HepG2 (cell line): Measurements from ENCODE around the gene FUZ. TPM values are rescaled to one million over a fixed set of nuclear protein-coding genes. Genes with fewer than 3 reads are reported as not detected.
A peak's percentile ranks its signal among the peaks of the same experiment; 100 is the strongest.

Experiments
- CERS6 ChIP-seq: sonication (generic); formaldehyde crosslinking; IDR thresholded peaks from 2 replicates; pipeline ENCODE4 v1.5.0; 2020; ENCODE audit warnings: missing genetic modification reagents
- GABPA ChIP-seq, 2 experiments: IDR thresholded peaks; 2 replicates each; pipeline ENCODE4 v1.6.1; 2011 to 2016; ENCODE audit warnings: low read depth in 2 of 2, low read length in 1 of 2, missing biosample characterization in 1 of 2, missing genetic modification characterization in 1 of 2
- KMT2A ChIP-seq: sonication (generic); formaldehyde crosslinking; IDR thresholded peaks from 2 replicates; pipeline ENCODE4 v1.4.0; 2020; ENCODE audit warnings: missing genetic modification reagents
- LCORL ChIP-seq, 2 experiments: fragments of 450-650 bp in 1 of 2; sonication (generic) in 1 of 2; formaldehyde crosslinking in 1 of 2; IDR thresholded peaks; 2 replicates each; pipeline versions ENCODE4 v1.5.0 to v1.6.1; 2017 to 2020; ENCODE audit warnings: antibody characterized with exemption in 1 of 2, missing genetic modification reagents in 1 of 2
- MAZ ChIP-seq, 2 experiments: sonication (generic) in 1 of 2; formaldehyde crosslinking in 1 of 2; IDR thresholded peaks; 2 replicates each; pipeline versions ENCODE4 v1.5.0 to v1.6.1; 2012 to 2020; ENCODE audit warnings: low read depth in 2 of 2, mild to moderate bottlenecking in 2 of 2, borderline replicate concordance in 1 of 2, improper control_type of control experiment in 1 of 2, low read length in 1 of 2, missing genetic modification reagents in 1 of 2, moderate library complexity in 1 of 2
- REL ChIP-seq: sonication (generic); formaldehyde crosslinking; conservative IDR thresholded peaks from 2 replicates; pipeline ENCODE4 v1.8.0; 2022; ENCODE audit warnings: mild to moderate bottlenecking, missing genetic modification reagents, moderate library complexity
- SPEN ChIP-seq: sonication (generic); formaldehyde crosslinking; IDR thresholded peaks from 2 replicates; pipeline ENCODE4 v1.5.1; 2020; ENCODE audit warnings: low read depth, mild to moderate bottlenecking, missing genetic modification reagents
- STAT5B ChIP-seq: sonication (generic); formaldehyde crosslinking; IDR thresholded peaks from 2 replicates; pipeline ENCODE4 v1.4.0; 2020; ENCODE audit warnings: missing genetic modification reagents
- YEATS4 ChIP-seq: sonication (generic); formaldehyde crosslinking; IDR thresholded peaks from 2 replicates; pipeline ENCODE4 v1.4.0; 2020; ENCODE audit warnings: missing genetic modification reagents, borderline replicate concordance
- ZFP37 ChIP-seq: sonication (generic); formaldehyde crosslinking; IDR thresholded peaks from 2 replicates; pipeline ENCODE4 v1.4.0; 2020; ENCODE audit warnings: missing genetic modification reagents, borderline replicate concordance
- ZFY ChIP-seq: sonication (generic); formaldehyde crosslinking; IDR thresholded peaks from 2 replicates; pipeline ENCODE4 v1.4.0; 2020; ENCODE audit warnings: missing genetic modification reagents
- ZHX1 ChIP-seq: sonication (generic); formaldehyde crosslinking; IDR thresholded peaks from 2 replicates; pipeline ENCODE4 v1.8.1; 2022; ENCODE audit warnings: low read depth, mild to moderate bottlenecking, missing genetic modification reagents
- ZMYM4 ChIP-seq: sonication (generic); formaldehyde crosslinking; IDR thresholded peaks from 2 replicates; pipeline ENCODE4 v1.8.1; 2023; ENCODE audit warnings: mild to moderate bottlenecking, missing genetic modification reagents
- ZNF18 ChIP-seq: sonication (generic); formaldehyde crosslinking; IDR thresholded peaks from 2 replicates; pipeline ENCODE4 v1.8.0; 2022; ENCODE audit warnings: mild to moderate bottlenecking, missing genetic modification reagents; ENCODE audit not compliant: insufficient replicate concordance
- ZNF512B ChIP-seq: sonication (generic); formaldehyde crosslinking; IDR thresholded peaks from 2 replicates; pipeline ENCODE4 v1.5.1; 2020; ENCODE audit warnings: missing genetic modification reagents, mild to moderate bottlenecking, borderline replicate concordance
- ZNF678 ChIP-seq: sonication (generic); formaldehyde crosslinking; IDR thresholded peaks from 2 replicates; pipeline ENCODE4 v1.4.0; 2020; ENCODE audit warnings: mild to moderate bottlenecking, missing genetic modification reagents
- ZNF704 ChIP-seq: sonication (generic); formaldehyde crosslinking; IDR thresholded peaks from 2 replicates; pipeline ENCODE4 v1.8.1; 2023; ENCODE audit warnings: mild to moderate bottlenecking, inconsistent platforms, moderate library complexity, missing genetic modification reagents, borderline replicate concordance
- ZNF792 ChIP-seq: IDR thresholded peaks from 2 replicates; pipeline ENCODE4 v1.6.1; 2016
- ZSCAN12 ChIP-seq: sonication (generic); formaldehyde crosslinking; IDR thresholded peaks from 2 replicates; pipeline ENCODE4 v1.9.0; 2021; ENCODE audit warnings: mild to moderate bottlenecking, missing genetic modification reagents
- polyA plus RNA-seq, 8 experiments: library from polyadenylated mRNA; depleted of rRNA in 3 of 8; stranded (reverse) in 7 of 8; unstranded in 1 of 8; fragments of >200 nt; fragmentation: Illumina TruSeq in 4 of 8; extraction: Trizol in 4 of 8; gene quantifications; 2 replicates each; pipeline versions ENCODE4 v1.2.1 to v1.2.3, GENCODE V29; 2011 to 2016; ENCODE audit warnings: low read depth in 4 of 8, missing spikeins in 1 of 8, mixed read lengths in 1 of 8; ENCODE audit not compliant: insufficient read depth in 1 of 8
- total RNA-seq, 5 experiments: library from RNA; depleted of rRNA; stranded (reverse); fragments of >200 nt; fragmentation: Illumina TruSeq; extraction: Trizol; gene quantifications; 2 replicates each; pipeline ENCODE4 v1.2.3, GENCODE V29; 2016; ENCODE audit warnings: low read depth in 1 of 5

Gene FUZ
- total and polyA plus RNA-seq, 2 of the 13 experiments (the other 11 are each of a cell fraction or from before 2014, with no cell fraction given) = 0.08 TPM; not detected in 1

- TF ChIP-seq YEATS4 (CRISPR knock-in tag) (peak; percentile 64; the same call in 1 of the 2 replicates), ZNF512B (CRISPR knock-in tag) (no peak), GABPA (IDR thresholded peaks at IDR 0.05; ENCODE audit: low read depth, low read length) (peak; percentile 53), GABPA (CRISPR knock-in tag; IDR thresholded peaks at IDR 0.05; ENCODE audit: low read depth) (peak; percentile 87), ZFY (CRISPR knock-in tag) (peak; percentile 75), ZNF792 (no peak), MAZ (IDR thresholded peaks at IDR 0.05; ENCODE audit: borderline replicate concordance, low read depth, low read length) (no peak), MAZ (CRISPR knock-in tag; IDR thresholded peaks at IDR 0.05; ENCODE audit: low read depth) (peak; percentile 62; the same call in 1 of the 2 replicates), LCORL (IDR thresholded peaks at IDR 0.05) (no peak), LCORL (CRISPR knock-in tag; IDR thresholded peaks at IDR 0.05) (peak; percentile 36; the same call in 1 of the 2 replicates), CERS6 (CRISPR knock-in tag) (no peak), KMT2A (CRISPR knock-in tag) (peak; percentile 34; the same call in 1 of the 2 replicates), ZNF18 (CRISPR knock-in tag) (peak; percentile 60), ZSCAN12 (CRISPR knock-in tag) (no peak), ZNF704 (CRISPR knock-in tag) (no peak), ZHX1 (0 out of 2 replicates have a peak, but pooled peaks have one; percentile 48), SPEN (CRISPR knock-in tag) (peak; percentile 78), ZNF678 (no peak), ZFP37 (CRISPR knock-in tag) (peak; percentile 60; the same call in 1 of the 2 replicates), REL (no peak), ZMYM4 (0 out of 2 replicates have a peak, but pooled peaks have one; percentile 13), STAT5B (CRISPR knock-in tag) (no peak)
Observed at GRCh38 chr19:49771674-49772139, 41.4 kb downstream of the FUZ start (continued).
